Prostate gland (tissue), 2 donors: Measurements from ENCODE around the gene FAM131B.

Experiments used
- CTCF ChIP-seq, 4 experiments: fragments of 200-600 bp in 2 of 4; fragments of 450-650 bp in 2 of 4; sonication (generic) in 2 of 4; IDR thresholded peaks; 1 replicate in 3 of 4; 2 replicates in 1 of 4; pipeline ENCODE4 v1.5.1; 2016 to 2019; ENCODE audit warnings: antibody characterized with exemption in 4 of 4, mild to moderate bottlenecking in 2 of 4, moderate library complexity in 2 of 4
- POLR2A ChIP-seq: fragments of 450-650 bp; IDR thresholded peaks from one replicate; pipeline ENCODE4 v1.6.1; 2016; ENCODE audit warnings: antibody characterized with exemption, mild to moderate bottlenecking
- POLR2AphosphoS5 ChIP-seq: sonication (generic); formaldehyde crosslinking; IDR thresholded peaks from one replicate; pipeline ENCODE4 v1.6.1; 2017; ENCODE audit warnings: antibody characterized with exemption

DNA sequence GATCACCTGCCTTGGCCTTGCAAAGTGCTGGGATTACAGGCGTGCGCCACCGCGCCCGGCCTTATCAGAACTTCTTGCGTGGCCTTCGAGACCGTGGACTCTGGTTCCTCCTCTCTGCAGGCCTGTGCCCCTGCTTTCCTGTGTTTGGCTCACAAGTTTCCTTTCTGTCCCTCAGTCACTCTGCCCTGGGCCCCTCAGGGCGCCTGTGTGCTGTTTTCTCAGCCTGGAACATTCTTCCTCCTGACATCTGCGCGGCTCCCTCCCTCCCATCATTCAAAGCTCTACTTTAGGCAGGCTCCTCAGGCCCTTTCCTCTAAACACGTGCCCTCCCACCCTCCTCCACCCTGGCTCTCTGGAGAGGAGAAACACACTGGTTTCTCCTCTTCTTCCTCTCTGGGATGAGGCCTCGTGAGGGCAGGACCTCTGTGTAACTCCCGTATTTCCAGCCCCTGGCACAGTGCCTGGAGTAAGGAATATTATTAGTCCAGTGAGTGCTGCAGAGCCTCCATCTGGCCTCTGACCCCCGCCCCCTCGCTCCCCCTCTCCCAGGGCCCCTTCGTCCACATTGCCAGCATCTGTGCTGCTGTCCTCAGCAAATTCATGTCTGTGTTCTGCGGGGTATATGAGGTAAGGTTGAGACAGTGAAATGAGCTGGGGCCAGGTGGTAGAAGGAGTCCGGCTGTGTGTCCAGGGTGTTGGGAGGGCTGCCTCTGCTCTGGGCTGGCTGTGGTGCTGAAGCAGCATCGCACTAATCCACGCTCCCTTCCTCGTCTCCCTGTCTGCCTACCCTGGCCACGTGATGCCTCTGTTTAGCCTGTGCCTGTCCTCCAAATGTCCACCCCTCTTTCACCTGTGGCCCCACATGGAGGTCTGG is 39.5 kb downstream of the FAM131B start:
- TF ChIP-seq CTCF (IDR thresholded peaks at IDR 0.05) (no peak), POLR2A (no peak), POLR2AphosphoS5 (no peak)
